ENCODE data around the gene CARF.

The CARF gene

GRCh38 chr2:203022751-203023150 lies 110.7 kb downstream of the CARF start:
- TF ChIP-seq YY1 (IDR thresholded peaks at IDR 0.05; ENCODE audit: insufficient read depth, insufficient read length) (no peak), SUZ12 (IDR thresholded peaks at IDR 0.05; ENCODE audit: extremely low read depth, insufficient read depth, insufficient read length) (no peak), ZNF274 (IDR thresholded peaks at IDR 0.05; ENCODE audit: low read depth, low read length) (no peak)
- no peak overlapping the region for H3K9ac ChIP-seq (ENCODE audit: insufficient read length, low read depth)

GRCh38 chr2:203025592-203025991 lies 113.5 kb downstream of the CARF start:
- Histone ChIP-seq H3K27me3 (ENCODE audit: insufficient read depth, insufficient read length) (no peaks in the 10 kb centered on the region), H3K4me1 (ENCODE audit: insufficient read depth, insufficient read length) (no peaks in the 10 kb centered on the region), H3K36me3 (ENCODE audit: insufficient read depth, insufficient read length, low read length) (peaks cover under 1% of the 10 kb centered on the region), H3K9me3 (ENCODE audit: insufficient read depth, low read length) (no peaks in the 10 kb centered on the region), H3K4me3 (ENCODE audit: insufficient read length, low read depth) (no peak overlapping the region), H3K9ac (ENCODE audit: insufficient read length, low read depth) (no peak overlapping the region)
- TF ChIP-seq ZNF274 (IDR thresholded peaks at IDR 0.05; ENCODE audit: low read depth, low read length) (no peak), SUZ12 (IDR thresholded peaks at IDR 0.05; ENCODE audit: extremely low read depth, insufficient read depth, insufficient read length) (no peak), YY1 (IDR thresholded peaks at IDR 0.05; ENCODE audit: insufficient read depth, insufficient read length) (no peak)
- DNase-seq (ENCODE audit: low read depth, low spot score) = no peak

More at GRCh38 chr2:203022751-203023150, 110.7 kb downstream of the CARF start:
- H3K4me1 ChIP-seq (ENCODE audit: insufficient read depth, insufficient read length) = no peaks in the 10 kb centered on the region
- no peaks in the 10 kb centered on the region for H3K9me3 ChIP-seq (ENCODE audit: insufficient read depth, low read length)
- H3K27me3 ChIP-seq (ENCODE audit: insufficient read depth, insufficient read length) = no peaks in the 10 kb centered on the region
- peaks cover 5% of the 10 kb centered on the region for H3K36me3 ChIP-seq (ENCODE audit: insufficient read depth, insufficient read length, low read length)
- no peak for DNase-seq (ENCODE audit: low read depth, low spot score)
- no peak overlapping the region for H3K4me3 ChIP-seq (ENCODE audit: insufficient read length, low read depth)

- Histone ChIP-seq H3K9me3 (ENCODE audit: insufficient read depth, low read length) (no peaks in the 10 kb centered on the region), H3K27me3 (ENCODE audit: insufficient read depth, insufficient read length) (no peaks in the 10 kb centered on the region), H3K36me3 (ENCODE audit: insufficient read depth, insufficient read length, low read length) (peaks cover 2% of the 10 kb centered on the region), H3K4me1 (ENCODE audit: insufficient read depth, insufficient read length) (no peaks in the 10 kb centered on the region), H3K4me3 (ENCODE audit: insufficient read length, low read depth) (no peak overlapping the region), H3K9ac (ENCODE audit: insufficient read length, low read depth) (no peak overlapping the region)
- no peak for DNase-seq (ENCODE audit: low read depth, low spot score)
- TF ChIP-seq SUZ12 (IDR thresholded peaks at IDR 0.05; ENCODE audit: extremely low read depth, insufficient read depth, insufficient read length) (no peak), YY1 (IDR thresholded peaks at IDR 0.05; ENCODE audit: insufficient read depth, insufficient read length) (no peak), ZNF274 (IDR thresholded peaks at IDR 0.05; ENCODE audit: low read depth, low read length) (no peak)
Observed at GRCh38 chr2:203030545-203030944, 118.5 kb downstream of the CARF start.

DNA sequence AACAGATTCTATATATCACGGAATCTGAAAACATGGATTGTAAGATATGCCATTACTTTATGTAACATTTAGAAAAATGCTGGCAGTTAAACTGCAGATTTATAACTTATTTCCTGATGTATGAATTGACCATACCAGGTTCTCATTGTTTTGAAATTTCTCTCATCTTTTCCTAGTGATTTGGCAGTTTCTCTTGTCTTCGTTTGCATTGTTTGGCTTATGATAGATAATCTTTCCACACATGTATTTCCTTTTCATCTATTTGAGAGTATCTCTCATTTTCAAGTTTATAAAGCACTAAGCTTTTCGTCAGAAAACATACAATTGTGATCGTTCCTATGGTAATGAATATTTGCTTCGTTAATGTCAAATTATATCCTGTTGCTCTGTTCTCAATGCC lies 118.9 kb downstream of the CARF start:
- peaks cover 2% of the 10 kb centered on the region for H3K36me3 ChIP-seq (ENCODE audit: insufficient read depth, insufficient read length, low read length)
- no peak overlapping the region for H3K9ac ChIP-seq (ENCODE audit: insufficient read length, low read depth)
- DNase-seq (ENCODE audit: low read depth, low spot score) = no peak
- no peak overlapping the region for H3K4me3 ChIP-seq (ENCODE audit: insufficient read length, low read depth)
- TF ChIP-seq YY1 (IDR thresholded peaks at IDR 0.05; ENCODE audit: insufficient read depth, insufficient read length) = no peak
- no peak for TF ChIP-seq ZNF274 (IDR thresholded peaks at IDR 0.05; ENCODE audit: low read depth, low read length)
- TF ChIP-seq SUZ12 (IDR thresholded peaks at IDR 0.05; ENCODE audit: extremely low read depth, insufficient read depth, insufficient read length) = no peak
- no peaks in the 10 kb centered on the region for H3K27me3 ChIP-seq (ENCODE audit: insufficient read depth, insufficient read length)
- no peaks in the 10 kb centered on the region for H3K9me3 ChIP-seq (ENCODE audit: insufficient read depth, low read length)
- no peaks in the 10 kb centered on the region for H3K4me1 ChIP-seq (ENCODE audit: insufficient read depth, insufficient read length)

- TF ChIP-seq ZNF274 (IDR thresholded peaks at IDR 0.05; ENCODE audit: low read depth, low read length) = no peak
- no peak for TF ChIP-seq YY1 (IDR thresholded peaks at IDR 0.05; ENCODE audit: insufficient read depth, insufficient read length)
- no peak for TF ChIP-seq SUZ12 (IDR thresholded peaks at IDR 0.05; ENCODE audit: extremely low read depth, insufficient read depth, insufficient read length)
- no peaks in the 10 kb centered on the region for H3K4me1 ChIP-seq (ENCODE audit: insufficient read depth, insufficient read length)
- H3K4me3 ChIP-seq (ENCODE audit: insufficient read length, low read depth) = no peak overlapping the region
- no peak overlapping the region for H3K9ac ChIP-seq (ENCODE audit: insufficient read length, low read depth)
- peaks cover 2% of the 10 kb centered on the region for H3K36me3 ChIP-seq (ENCODE audit: insufficient read depth, insufficient read length, low read length)
- DNase-seq (ENCODE audit: low read depth, low spot score) = no peak
- no peaks in the 10 kb centered on the region for H3K9me3 ChIP-seq (ENCODE audit: insufficient read depth, low read length)
- H3K27me3 ChIP-seq (ENCODE audit: insufficient read depth, insufficient read length) = no peaks in the 10 kb centered on the region
Observed at GRCh38 chr2:203033395-203033794, 121.3 kb downstream of the CARF start.

- no peaks in the 10 kb centered on the region for H3K27me3 ChIP-seq (ENCODE audit: insufficient read depth, insufficient read length)
- no peak overlapping the region for H3K9ac ChIP-seq (ENCODE audit: insufficient read length, low read depth)
- no peak for TF ChIP-seq YY1 (IDR thresholded peaks at IDR 0.05; ENCODE audit: insufficient read depth, insufficient read length)
- TF ChIP-seq SUZ12 (IDR thresholded peaks at IDR 0.05; ENCODE audit: extremely low read depth, insufficient read depth, insufficient read length) = no peak
- no peak for TF ChIP-seq ZNF274 (IDR thresholded peaks at IDR 0.05; ENCODE audit: low read depth, low read length)
- no peaks in the 10 kb centered on the region for H3K4me1 ChIP-seq (ENCODE audit: insufficient read depth, insufficient read length)
- H3K9me3 ChIP-seq (ENCODE audit: insufficient read depth, low read length) = no peaks in the 10 kb centered on the region
- no peak for DNase-seq (ENCODE audit: low read depth, low spot score)
- no peak overlapping the region for H3K4me3 ChIP-seq (ENCODE audit: insufficient read length, low read depth)
- peaks cover 4% of the 10 kb centered on the region for H3K36me3 ChIP-seq (ENCODE audit: insufficient read depth, insufficient read length, low read length)
Observed at GRCh38 chr2:203035879-203036470, 123.9 kb downstream of the CARF start.
